Endothelial cell of umbilical vein (primary cell): ENCODE data around the gene CCDC85C. TPM values are rescaled to one million over a fixed set of nuclear protein-coding genes. Genes with fewer than 3 reads are reported as not detected.
A peak's percentile ranks its signal among the peaks of the same experiment; 100 is the strongest.

Experiments
- BruUV-seq: library from RNA; stranded (reverse); fragments of 400-500 nt; replicated peaks from 2 replicates; lab custom pipeline; 2021; lab: Mats Ljungman, UMichigan
- CTCF ChIA-PET: fragments of 300-600, 350-600 bp; sonication (Branson Sonifier 250); formaldehyde crosslinking; loops from one replicate; lab custom pipeline; 2021; ENCODE audit warnings: antibody characterized with exemption, inconsistent platforms; lab: Charles Lee
- POLR2A ChIA-PET: fragments of 300-600, 350-600 bp; sonication (Branson Sonifier 250); formaldehyde crosslinking; loops from one replicate; lab custom pipeline; 2021; ENCODE audit warnings: antibody characterized with exemption, inconsistent platforms; lab: Charles Lee
- DNase-seq: peaks from one replicate; pipeline ENCODE4 v3.0.0-alpha.2; 2011; ENCODE audit warnings: low read depth, low spot score
- FAIRE-seq: peaks from 2 replicates; lab custom pipeline; 2011; peaks lifted over from hg19 to GRCh38; lab: Jason Lieb, UNC
- H2AFZ ChIP-seq: 2 replicates; pipeline ENCODE4 v1.6.0; 2012; ENCODE audit warnings: low read depth, low read length, control low read depth, inconsistent platforms
- H3K27ac ChIP-seq: 2 replicates; pipeline ENCODE4 v1.5.1; 2011; ENCODE audit warnings: low read depth, mild to moderate bottlenecking, control low read depth, low read length, moderate library complexity; ENCODE audit not compliant: insufficient read depth
- H3K27me3 ChIP-seq, 2 experiments: 2 replicates each; pipeline versions ENCODE4 v1.6.0 to v1.6.1; 2011; ENCODE audit warnings: low read length in 2 of 2, mixed read lengths in 1 of 2; ENCODE audit not compliant: control insufficient read depth in 2 of 2, insufficient read depth in 2 of 2
- H3K36me3 ChIP-seq, 2 experiments: 2 replicates in 1 of 2; 3 replicates in 1 of 2; pipeline ENCODE4 v1.5.1; 2011; ENCODE audit warnings: low read length in 2 of 2, mild to moderate bottlenecking in 1 of 2, moderate library complexity in 1 of 2; ENCODE audit not compliant: control insufficient read depth in 2 of 2, insufficient read depth in 2 of 2; ENCODE audit errors: extremely low read depth in 1 of 2
- H3K4me1 ChIP-seq: 3 replicates; pipeline ENCODE4 v1.5.1; 2011; ENCODE audit warnings: mild to moderate bottlenecking, low read length; ENCODE audit not compliant: control insufficient read depth, insufficient read depth; ENCODE audit errors: extremely low read depth
- H3K4me2 ChIP-seq: 2 replicates; pipeline ENCODE4 v1.6.1; 2011; ENCODE audit warnings: low read length, control low read depth, mixed read lengths; ENCODE audit not compliant: insufficient read depth
- H3K4me3 ChIP-seq, 3 experiments: fragments of 200-600 bp in 1 of 3; sonication (generic), shearing (Covaris generic) in 1 of 3; replicated peaks in 1 of 3; 2 replicates each; pipeline ENCODE4 v1.5.1; 2011 to 2016; ENCODE audit warnings: control low read depth in 3 of 3, low read length in 3 of 3, mild to moderate bottlenecking in 2 of 3, inconsistent platforms in 1 of 3, low read depth in 1 of 3, moderate library complexity in 1 of 3; ENCODE audit not compliant: insufficient read depth in 1 of 3
- H3K79me2 ChIP-seq: 2 replicates; pipeline ENCODE4 v1.6.0; 2012; ENCODE audit warnings: low read length, inconsistent platforms; ENCODE audit not compliant: control insufficient read depth, insufficient read depth
- H3K9ac ChIP-seq: replicated peaks from 2 replicates; pipeline ENCODE3; 2011; ENCODE audit warnings: low read length, control low read depth; ENCODE audit not compliant: insufficient read depth; ENCODE audit errors: extremely low read depth
- H3K9me1 ChIP-seq: replicated peaks from 3 replicates; pipeline ENCODE4 v1.6.0; 2011; ENCODE audit warnings: mild to moderate bottlenecking, low read length; ENCODE audit not compliant: control insufficient read depth, insufficient read depth; ENCODE audit errors: extremely low read depth
- H3K9me3 ChIP-seq: replicated peaks from 2 replicates; pipeline ENCODE4 v1.5.1; 2012; ENCODE audit warnings: low read length, inconsistent platforms; ENCODE audit not compliant: control insufficient read depth, insufficient read depth
- H4K20me1 ChIP-seq: replicated peaks from 2 replicates; pipeline ENCODE3; 2011; ENCODE audit warnings: mild to moderate bottlenecking, low read length; ENCODE audit not compliant: control insufficient read depth, insufficient read depth; ENCODE audit errors: extremely low read depth
- EZH2 ChIP-seq: IDR thresholded peaks from 2 replicates; pipeline ENCODE4 v1.6.1; 2012; ENCODE audit warnings: borderline replicate concordance, low read depth, mild to moderate bottlenecking, moderate library complexity, low read length, inconsistent platforms; ENCODE audit not compliant: severe bottlenecking
- FOS ChIP-seq: IDR thresholded peaks from 2 replicates; pipeline ENCODE4 v1.6.1; 2011; ENCODE audit warnings: mild to moderate bottlenecking, low read length, moderate library complexity, borderline replicate concordance; ENCODE audit not compliant: insufficient read depth
- GATA2 ChIP-seq: IDR thresholded peaks from 2 replicates; pipeline ENCODE4 v1.7.0; 2011; ENCODE audit warnings: low read depth, mild to moderate bottlenecking, moderate library complexity, mixed read lengths, low read length; ENCODE audit not compliant: insufficient read length, insufficient read depth
- JUN ChIP-seq: IDR thresholded peaks from 2 replicates; pipeline ENCODE4 v1.6.1; 2011; ENCODE audit warnings: borderline replicate concordance, low read depth; ENCODE audit not compliant: insufficient read length, insufficient read depth
- MYC ChIP-seq: IDR thresholded peaks from one replicate; pipeline ENCODE4 v1.6.1; 2011; ENCODE audit warnings: mild to moderate bottlenecking, low read depth, low read length
- POLR2A ChIP-seq: IDR thresholded peaks from 2 replicates; pipeline ENCODE4 v1.6.1; 2012; ENCODE audit warnings: low read depth, mild to moderate bottlenecking, control low read depth, low read length
- POLR2AphosphoS5 ChIP-seq: IDR thresholded peaks from 2 replicates; pipeline ENCODE4 v1.6.1; 2012; ENCODE audit warnings: low read depth, mild to moderate bottlenecking, control low read depth, low read length, moderate library complexity; ENCODE audit not compliant: insufficient read depth
- dilution Hi-C: fragments of 300-500 bp; cut with MboI; formaldehyde crosslinking; loops from one replicate; pipeline ENCODE4 v1.15.0; 2019; ENCODE audit warnings: low sequenced_read_pairs; ENCODE audit not compliant: extremely low pct_ligation_motif_present
- intact Hi-C: fragments of 100-400 bp; cut with micrococcal nuclease; formaldehyde crosslinking; loops from one replicate; pipeline ENCODE4 v1.10.0; 2022
- polyA plus RNA-seq, 4 experiments: library from polyadenylated mRNA; depleted of rRNA in 3 of 4; stranded (reverse) in 3 of 4; unstranded in 1 of 4; fragments of >200 nt; gene quantifications; 2 replicates each; pipeline versions ENCODE4 v1.2.1 to v1.2.3, GENCODE V29; 2011 to 2012; ENCODE audit warnings: missing spikeins in 1 of 4
- total RNA-seq: library from RNA; stranded (reverse); gene quantifications from 2 replicates; pipeline ENCODE4 v1.2.3, GENCODE V29; 2021
- TF ChIP-seq, protein P1 (sequence below), 2 donors: IDR thresholded peaks; 1 replicate in 1 of 2; 2 replicates in 1 of 2; pipeline ENCODE4 v1.5.1; 2011; ENCODE audit warnings: low read length in 2 of 2, mild to moderate bottlenecking in 2 of 2, moderate library complexity in 2 of 2, control low read depth in 1 of 2, inconsistent platforms in 1 of 2, low read depth in 1 of 2; ENCODE audit not compliant: insufficient read depth in 1 of 2; ENCODE audit errors: extremely low read depth in 1 of 2

The CCDC85C gene
- total and polyA plus RNA-seq, 2 donors (not counting 3 experiments of a cell fraction or from before 2014, with no cell fraction given), result 7.5 to 17.8 TPM

DNA sequence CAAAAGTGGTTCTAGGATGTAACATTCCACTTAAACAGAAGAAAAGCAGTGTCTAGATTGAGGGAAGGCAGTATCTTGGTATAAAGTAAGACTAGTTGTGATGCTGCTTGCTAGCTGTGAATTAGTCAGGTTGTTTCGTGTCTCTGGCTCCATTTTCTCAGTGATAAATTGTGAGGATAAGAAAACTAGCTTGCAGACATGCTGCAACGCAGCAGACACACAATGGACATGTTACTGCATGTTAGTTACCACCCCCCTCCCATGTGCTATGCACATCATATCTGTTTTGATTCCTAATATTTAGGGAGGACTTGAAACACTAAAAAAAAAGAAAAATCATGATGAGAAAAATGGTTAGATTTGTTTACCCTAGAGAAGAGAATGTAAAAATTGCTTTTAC lies 119.9 kb downstream of the CCDC85C start:
- intact Hi-C loops, result no loop called here
- ChIA-PET POLR2A (no interaction called here), CTCF (no interaction called here)
- no peaks in the 10 kb centered on the region for H3K9me3 ChIP-seq
- H3K36me3 ChIP-seq, result no peaks in the 10 kb centered on the region
- no peak overlapping the region for H3K9ac ChIP-seq
- TF ChIP-seq POLR2AphosphoS5, result no peak
- TF ChIP-seq POLR2A, result no peak
- no peak for TF ChIP-seq MYC
- TF ChIP-seq FOS, result no peak
- TF ChIP-seq, protein P1, sequence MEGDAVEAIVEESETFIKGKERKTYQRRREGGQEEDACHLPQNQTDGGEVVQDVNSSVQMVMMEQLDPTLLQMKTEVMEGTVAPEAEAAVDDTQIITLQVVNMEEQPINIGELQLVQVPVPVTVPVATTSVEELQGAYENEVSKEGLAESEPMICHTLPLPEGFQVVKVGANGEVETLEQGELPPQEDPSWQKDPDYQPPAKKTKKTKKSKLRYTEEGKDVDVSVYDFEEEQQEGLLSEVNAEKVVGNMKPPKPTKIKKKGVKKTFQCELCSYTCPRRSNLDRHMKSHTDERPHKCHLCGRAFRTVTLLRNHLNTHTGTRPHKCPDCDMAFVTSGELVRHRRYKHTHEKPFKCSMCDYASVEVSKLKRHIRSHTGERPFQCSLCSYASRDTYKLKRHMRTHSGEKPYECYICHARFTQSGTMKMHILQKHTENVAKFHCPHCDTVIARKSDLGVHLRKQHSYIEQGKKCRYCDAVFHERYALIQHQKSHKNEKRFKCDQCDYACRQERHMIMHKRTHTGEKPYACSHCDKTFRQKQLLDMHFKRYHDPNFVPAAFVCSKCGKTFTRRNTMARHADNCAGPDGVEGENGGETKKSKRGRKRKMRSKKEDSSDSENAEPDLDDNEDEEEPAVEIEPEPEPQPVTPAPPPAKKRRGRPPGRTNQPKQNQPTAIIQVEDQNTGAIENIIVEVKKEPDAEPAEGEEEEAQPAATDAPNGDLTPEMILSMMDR (IDR thresholded peaks at IDR 0.05; ENCODE audit: extremely low read depth in 1 of 2, insufficient read depth in 1 of 2, low read depth in 1 of 2, low read length in 2 of 2), result no peak
- no TSS peak for BruUV-seq
- H3K4me3 ChIP-seq, result no peak overlapping the region
- no peak overlapping the region for H2AFZ ChIP-seq
- peaks cover 26% of the 10 kb centered on the region for H4K20me1 ChIP-seq
- dilution Hi-C loops, result no loop called here
- DNase-seq (no peak), FAIRE-seq (no peak)
- H3K4me2 ChIP-seq, result no peak overlapping the region
- H3K27me3 ChIP-seq, result no peaks in the 10 kb centered on the region
- peaks cover 86% of the 10 kb centered on the region for H3K79me2 ChIP-seq
- H3K27ac ChIP-seq, result no peak overlapping the region
- H3K4me1 ChIP-seq, result peaks cover 16% of the 10 kb centered on the region
- H3K9me1 ChIP-seq, result no peaks in the 10 kb centered on the region

DNA sequence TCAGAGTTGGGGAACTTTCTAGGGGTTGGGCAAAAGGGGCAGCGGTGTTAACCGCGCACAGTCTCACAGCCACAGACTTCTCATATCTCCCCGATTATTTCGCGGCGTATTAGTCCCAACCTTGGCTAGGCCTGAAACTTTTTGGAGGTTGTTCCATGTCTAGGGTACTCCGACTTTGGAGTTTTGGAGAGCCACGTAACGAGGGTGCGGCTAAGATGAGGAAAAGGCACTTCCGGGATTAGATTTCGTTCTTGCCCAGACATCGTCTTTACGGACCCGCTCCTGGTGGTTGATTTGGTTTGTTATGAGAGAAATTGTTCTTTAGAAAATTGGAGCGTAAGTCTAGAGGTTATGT lies 122.3 kb downstream of the CCDC85C start:
- peak overlapping the region; percentile 95 for H3K4me2 ChIP-seq
- TF ChIP-seq GATA2 (no peak), FOS (no peak), EZH2 (no peak), MYC (no peak), JUN (no peak)
- TF ChIP-seq, protein P1 (IDR thresholded peaks at IDR 0.05; ENCODE audit: extremely low read depth in 1 of 2, insufficient read depth in 1 of 2, low read depth in 1 of 2, low read length in 2 of 2), result no peak
- H3K9me3 ChIP-seq, result no peaks in the 10 kb centered on the region
- H2AFZ ChIP-seq, result peak overlapping the region; percentile 66
- peak overlapping the region; percentile 76 to 99 (median 86) for H3K4me3 ChIP-seq
- DNase-seq, result no peak
- H3K4me1 ChIP-seq, result peaks cover 23% of the 10 kb centered on the region
- peaks cover 17% of the 10 kb centered on the region for H4K20me1 ChIP-seq
- H3K36me3 ChIP-seq, result no peaks in the 10 kb centered on the region
- no peaks in the 10 kb centered on the region for H3K27me3 ChIP-seq
- ChIA-PET POLR2A (interaction anchor here (2.2 kb wide), 1 partner anchor 9 kb away, joined by 7 read pairs; no protein-coding TSS in a partner anchor), CTCF (no interaction called here)
- no peak for FAIRE-seq
- H3K9me1 ChIP-seq, result no peaks in the 10 kb centered on the region
- dilution Hi-C loops, result no loop called here
- peak overlapping the region; percentile 87 for H3K9ac ChIP-seq
- H3K27ac ChIP-seq, result peak overlapping the region; percentile 66
- intact Hi-C loops, result loop anchor here (1.0 to 2.0 kb wide), 2 partner anchors 203 to 759 kb away; partner anchors contain the start of gene CYP46A1
- H3K79me2 ChIP-seq, result peaks cover 86% of the 10 kb centered on the region
- no TSS peak for BruUV-seq
